Mucosa of descending colon (tissue), 3 donors: Measurements from ENCODE around the gene DMPK. TPM values are rescaled to one million over a fixed set of nuclear protein-coding genes. Genes with fewer than 3 reads are reported as not detected.
A peak's percentile ranks its signal among the peaks of the same experiment; 100 is the strongest.
"Not testable (repeated sequence)": the region's sequence is repeated elsewhere in the genome, so short reads cannot be mapped to it uniquely, and the experiment has no call there.

ENCODE experiments used
- ATAC-seq: fragments of 200-7000 bp; cut with Tn5 transposase; one replicate; pipeline ENCODE4 v1.9.1; 2020; ENCODE audit warnings: mild to moderate bottlenecking, moderate library complexity
- DNase-seq, 3 donors: peaks; one replicate each; pipeline ENCODE4 v3.0.0-alpha.2; 2020
- H3K36me3 ChIP-seq: fragments of 200-600 bp; one replicate; pipeline ENCODE4 v1.8.0; 2021; ENCODE audit warnings: low read depth, mild to moderate bottlenecking
- H3K4me1 ChIP-seq: fragments of 200-600 bp; one replicate; pipeline ENCODE4 v1.8.0; 2021; ENCODE audit warnings: low read depth, mild to moderate bottlenecking
- H3K4me3 ChIP-seq: fragments of 200-600 bp; one replicate; pipeline ENCODE4 v1.8.0; 2021; ENCODE audit warnings: mild to moderate bottlenecking
- H3K9me3 ChIP-seq: fragments of 200-600 bp; one replicate; pipeline ENCODE4 v1.8.0; 2021; ENCODE audit warnings: mild to moderate bottlenecking
- CTCF ChIP-seq: fragments of 200-600 bp; IDR thresholded peaks from one replicate; pipeline ENCODE4 v1.8.0; 2022; ENCODE audit warnings: antibody characterized with exemption, mild to moderate bottlenecking
- intact Hi-C, 2 donors: fragments of 100-400 bp; cut with DNase I in 1 of 2; cut with micrococcal nuclease in 1 of 2; formaldehyde crosslinking; loops; one replicate each; pipeline versions ENCODE4 v1.11.0 to v1.11.1; 2022; cut with DNase I, micrococcal nuclease
- total RNA-seq, 3 donors: library from RNA; stranded (reverse); fragmentation: NEBNext Ultra II Directional in 2 of 3; extraction: Animal tissue kit (Norgen Biotek cat#: 25700) in 2 of 3; gene quantifications; one replicate each; pipeline versions ENCODE4 v1.2.1 to v1.2.4, GENCODE V29; 2021 to 2023
- donor health status: DM: no; HTN: no; CAD: no; lungs with moderate emphysema.
- donor health status: DM: no; HTN: no; CAD: no.
- donor health status: DM: no; HTN: yes; CAD: no.

DMPK gene
- total RNA-seq, 3 donors from 2014 or later, result 23.9 to 123 (median 33.9) TPM

- Histone ChIP-seq H3K9me3 (no peaks in the 10 kb centered on the region), H3K4me3 (no peak overlapping the region), H3K4me1 (no peaks in the 10 kb centered on the region), H3K36me3 (no peaks in the 10 kb centered on the region)
- ATAC-seq (no peak), DNase-seq (no peak)
- TF ChIP-seq CTCF, result no peak
- intact Hi-C loops, result no loop called here
These were observed 39.3 kb downstream of the DMPK start for GRCh38 chr19:45742969-45743368.

GRCh38 chr19:45739498-45740439, 42.5 kb downstream of the DMPK start:
- no peak for TF ChIP-seq CTCF
- H3K36me3 ChIP-seq, result no peaks in the 10 kb centered on the region
- H3K4me1 ChIP-seq, result no peaks in the 10 kb centered on the region
- ATAC-seq (no peak), DNase-seq (no peak)
- intact Hi-C loops, result no loop called here
- H3K9me3 ChIP-seq, result no peaks in the 10 kb centered on the region
- no peak overlapping the region for H3K4me3 ChIP-seq

- no peaks in the 10 kb centered on the region for H3K9me3 ChIP-seq
- H3K36me3 ChIP-seq, result no peaks in the 10 kb centered on the region
- peaks cover 19% of the 10 kb centered on the region for H3K4me1 ChIP-seq
- DNase-seq (peak in 2 of 3 donors; percentile 44 to 62), ATAC-seq (no peak)
- H3K4me3 ChIP-seq, result no peak within 1 kb of the TSS
- TF ChIP-seq CTCF, result no peak
- intact Hi-C loops, result no loop called here
These were observed 49.0 kb downstream of the DMPK start, which contains the start of gene MEIOSIN for GRCh38 chr19:45733160-45733810. Gene MEIOSIN, plus strand, starts transcription at chr19:45733439. Its CDS starts 1,938 bp downstream, at chr19:45735377.

- ATAC-seq, result peak; percentile 99
- intact Hi-C loops, result no loop called here
- H3K36me3 ChIP-seq, result no peaks in the 10 kb centered on the region
- peak within 1 kb of the TSS; percentile 57 for H3K4me3 ChIP-seq
- H3K4me1 ChIP-seq, result peaks cover 19% of the 10 kb centered on the region
- no peaks in the 10 kb centered on the region for H3K9me3 ChIP-seq
- DNase-seq, result peak; percentile 97
- TF ChIP-seq CTCF, result no peak
These were observed 51.7 kb downstream of the DMPK start, which contains the start of gene FBXO46 for GRCh38 chr19:45730368-45731288. Gene FBXO46, minus strand, starts transcription at chr19:45730896. Its CDS starts 17,401 bp downstream, at chr19:45713495.

- ATAC-seq (peak; percentile 22), DNase-seq (no peak)
- Histone ChIP-seq H3K4me3 (peak overlapping the region; percentile 57), H3K9me3 (no peaks in the 10 kb centered on the region), H3K4me1 (peaks cover 19% of the 10 kb centered on the region), H3K36me3 (no peaks in the 10 kb centered on the region)
- intact Hi-C loops, result no loop called here
- no peak for TF ChIP-seq CTCF
These were observed 52.4 kb downstream of the DMPK start for GRCh38 chr19:45729800-45730290.

- peak in 1 of 3 donors; percentile 29 for DNase-seq
- ATAC-seq, H3K4me3 ChIP-seq, H3K36me3 ChIP-seq, H3K9me3 ChIP-seq, intact Hi-C loops: not testable (repeated sequence)
- peaks cover 19% of the 10 kb centered on the region for H3K4me1 ChIP-seq
These were observed 53.6 kb downstream of the DMPK start for GRCh38 chr19:45728683-45729082.

GRCh38 chr19:45720065-45720464, 62.2 kb downstream of the DMPK start:
- intact Hi-C loops, H3K9me3 ChIP-seq, H3K36me3 ChIP-seq, ATAC-seq, DNase-seq, H3K4me3 ChIP-seq: not testable (repeated sequence)
- peaks cover 26% of the 10 kb centered on the region for H3K4me1 ChIP-seq
